Stimulated activated memory B cell treated with anti-CD40 and anti-IgM and Interleukin-4, amounts not matched to agents 10 μg/mL and 1 μg/mL and 100 μg/mL, for 72 hours (primary cell): Measurements from ENCODE around the gene OSBPL10.

Experiments used
- ATAC-seq: fragments of 150-1000 bp; cut with Tn5 transposase; 2 replicates; pipeline ENCODE4 v1.10.0; 2021
- H3K27ac Mint-ChIP-seq: one replicate; pipeline ENCODE4 v1.8.0; 2022; ENCODE audit warnings: mild to moderate bottlenecking, mixed read lengths
- H3K27me3 Mint-ChIP-seq: one replicate; pipeline ENCODE4 v1.8.0; 2022; ENCODE audit warnings: mixed read lengths
- H3K36me3 Mint-ChIP-seq: one replicate; pipeline ENCODE4 v1.8.0; 2022; ENCODE audit warnings: mixed read lengths
- H3K4me1 Mint-ChIP-seq: one replicate; pipeline ENCODE4 v1.8.0; 2022; ENCODE audit warnings: mixed read lengths
- H3K4me3 Mint-ChIP-seq: one replicate; pipeline ENCODE4 v1.8.0; 2022; ENCODE audit warnings: mild to moderate bottlenecking, moderate library complexity, mixed read lengths
- H3K9me3 Mint-ChIP-seq: one replicate; pipeline ENCODE4 v1.8.0; 2022; ENCODE audit warnings: mixed read lengths

OSBPL10 gene

DNA sequence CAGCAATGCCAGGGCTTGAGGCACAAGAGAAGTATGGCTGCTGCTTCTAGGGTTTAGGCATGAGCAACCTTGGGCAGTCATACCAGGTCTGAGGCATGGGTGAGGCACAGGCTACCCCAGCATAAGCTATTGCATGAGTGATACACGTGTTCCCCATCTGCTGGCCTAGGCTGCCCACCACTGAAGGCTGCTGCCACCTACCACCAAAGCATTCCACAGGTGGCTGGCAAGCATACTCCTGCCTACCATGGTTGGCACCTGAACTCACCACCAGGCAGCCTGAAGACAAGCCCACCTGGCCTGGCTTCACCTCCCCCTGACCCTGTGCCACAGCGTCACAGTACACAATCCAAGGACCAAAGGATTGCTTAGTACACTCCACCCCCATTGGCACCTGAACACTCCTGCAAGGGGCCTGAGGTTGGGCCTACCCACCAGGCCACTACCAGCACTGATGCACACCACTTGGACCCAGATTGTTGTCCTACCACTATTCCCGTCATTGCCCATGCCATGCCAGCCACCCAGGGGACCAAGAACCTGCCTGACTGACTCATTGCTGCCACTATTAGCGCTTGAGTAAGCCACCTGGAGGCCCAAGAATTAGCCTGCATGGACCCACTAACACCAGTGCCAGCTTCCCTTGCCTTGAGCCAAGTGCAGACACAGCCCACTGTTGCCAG is 332.6 kb downstream of the OSBPL10 start:
- ATAC-seq: no peak
- peaks cover 8% of the 10 kb centered on the region for H3K4me1 Mint-ChIP-seq
- H3K9me3 Mint-ChIP-seq: peaks cover 37% of the 10 kb centered on the region
- H3K27ac Mint-ChIP-seq: no peak overlapping the region
- H3K27me3 Mint-ChIP-seq: no peaks in the 10 kb centered on the region
- peaks cover 75% of the 10 kb centered on the region for H3K36me3 Mint-ChIP-seq
- H3K4me3 Mint-ChIP-seq: no peak overlapping the region

DNA sequence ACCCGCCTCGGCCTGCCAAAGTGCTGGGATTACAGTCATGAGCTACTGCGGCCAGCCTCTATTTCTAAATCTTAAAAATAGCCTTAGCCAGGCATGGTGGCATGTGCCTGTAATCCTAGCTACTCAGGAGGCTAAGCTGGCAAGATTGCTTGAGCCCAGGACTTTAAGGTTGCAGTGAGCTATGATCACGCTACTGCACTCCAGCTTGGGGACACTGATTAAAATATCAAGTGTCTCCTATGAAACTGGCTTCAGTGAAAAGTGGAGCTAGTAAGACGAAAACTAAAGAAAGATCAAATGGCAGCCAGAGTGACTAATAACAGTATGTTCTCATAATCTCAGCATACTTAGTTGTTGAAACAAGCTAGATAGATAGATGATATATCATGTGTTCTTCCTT is 335.8 kb downstream of the OSBPL10 start:
- peaks cover 11% of the 10 kb centered on the region for H3K4me1 Mint-ChIP-seq
- peaks cover 43% of the 10 kb centered on the region for H3K36me3 Mint-ChIP-seq
- no peak overlapping the region for H3K4me3 Mint-ChIP-seq
- no peak overlapping the region for H3K27ac Mint-ChIP-seq
- H3K9me3 Mint-ChIP-seq: peaks cover 15% of the 10 kb centered on the region
- ATAC-seq: no peak
- no peaks in the 10 kb centered on the region for H3K27me3 Mint-ChIP-seq

GRCh38 chr3:31639828-31640227 is 341.2 kb downstream of the OSBPL10 start:
- no peaks in the 10 kb centered on the region for H3K9me3 Mint-ChIP-seq
- H3K4me1 Mint-ChIP-seq: peaks cover 18% of the 10 kb centered on the region
- no peak overlapping the region for H3K4me3 Mint-ChIP-seq
- H3K27ac Mint-ChIP-seq: no peak overlapping the region
- H3K27me3 Mint-ChIP-seq: no peaks in the 10 kb centered on the region
- ATAC-seq: no peak
- peaks cover 7% of the 10 kb centered on the region for H3K36me3 Mint-ChIP-seq

DNA sequence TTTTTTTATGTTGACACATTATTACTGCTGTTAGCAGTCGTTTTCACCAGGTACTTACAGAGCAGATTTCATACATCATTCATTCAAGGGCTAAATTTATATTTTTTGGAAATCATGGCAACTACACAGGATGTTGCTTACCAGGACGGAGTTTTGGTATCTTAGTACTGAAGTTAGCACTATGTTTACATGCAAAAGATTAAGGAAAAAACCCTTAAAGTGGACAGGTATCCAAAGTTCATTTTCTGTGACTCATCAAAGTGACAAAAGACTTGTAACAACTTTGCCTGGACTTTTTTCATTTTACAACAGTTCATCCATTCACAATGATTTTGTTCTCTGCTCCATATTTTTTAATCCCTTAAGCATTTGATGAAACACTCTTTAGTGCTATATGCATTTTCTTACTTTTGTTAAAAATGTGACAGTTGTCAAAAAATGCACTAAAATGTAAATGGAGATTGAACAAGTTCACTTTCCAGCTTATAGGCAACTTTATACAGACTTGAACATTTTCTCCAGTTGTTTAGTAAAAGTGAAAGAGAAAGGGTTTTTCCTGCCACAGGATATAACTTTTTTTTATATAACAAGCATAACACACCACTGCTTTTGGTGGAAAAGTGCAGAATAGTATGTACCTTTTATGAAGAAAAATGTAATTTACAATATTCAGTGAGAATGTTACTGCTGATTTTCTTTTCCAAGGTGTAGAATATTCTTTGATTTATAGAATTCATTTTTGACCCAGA is 344.2 kb downstream of the OSBPL10 start:
- Mint-ChIP-seq H3K4me3 (no peak overlapping the region), H3K4me1 (peaks cover 13% of the 10 kb centered on the region), H3K36me3 (peaks cover 24% of the 10 kb centered on the region), H3K27ac (peak overlapping the region; percentile 19), H3K9me3 (no peaks in the 10 kb centered on the region), H3K27me3 (no peaks in the 10 kb centered on the region)
- ATAC-seq: no peak

DNA sequence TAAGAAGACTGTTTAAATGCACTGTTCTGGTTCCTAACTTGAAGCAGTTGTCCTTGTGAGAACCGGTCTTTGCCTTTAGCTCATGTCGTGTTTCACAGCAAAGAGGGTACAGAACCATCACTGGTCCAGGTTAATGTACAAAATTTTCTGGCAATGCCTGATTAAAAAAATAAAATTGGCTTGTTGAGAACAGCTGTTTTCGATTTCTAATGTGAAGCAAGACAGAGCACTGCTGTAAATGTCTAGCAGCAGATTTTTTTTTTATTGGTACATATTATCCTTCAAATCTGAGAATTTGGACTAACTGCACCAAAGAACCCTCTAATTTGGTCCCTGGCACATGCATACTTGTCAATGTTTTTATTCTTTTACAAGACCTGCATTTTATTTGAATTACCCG is 345.0 kb downstream of the OSBPL10 start:
- Mint-ChIP-seq H3K27ac (peak overlapping the region; percentile 48), H3K4me1 (peaks cover 12% of the 10 kb centered on the region), H3K9me3 (no peaks in the 10 kb centered on the region), H3K36me3 (peaks cover 26% of the 10 kb centered on the region), H3K4me3 (no peak overlapping the region), H3K27me3 (no peaks in the 10 kb centered on the region)
- no peak for ATAC-seq

DNA sequence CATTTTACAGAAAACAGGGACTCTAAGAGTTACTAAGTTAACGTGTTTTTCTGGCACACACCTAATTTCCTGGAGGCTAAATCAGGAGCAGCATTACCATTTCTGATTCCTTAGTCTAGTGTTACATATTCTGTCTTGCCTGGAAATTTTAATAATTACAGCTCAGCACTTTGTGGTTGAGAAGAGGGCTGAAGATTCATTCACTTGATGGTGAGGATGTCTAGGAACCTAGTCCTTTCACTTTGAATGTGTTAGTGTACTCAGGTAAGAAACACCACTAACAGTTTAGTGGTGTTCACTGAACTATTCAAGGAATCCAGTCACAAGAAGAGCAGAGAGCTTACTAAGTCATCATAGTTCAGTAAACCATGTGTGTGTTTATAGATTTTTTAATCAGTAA is 345.5 kb downstream of the OSBPL10 start:
- Mint-ChIP-seq H3K4me3 (no peak overlapping the region), H3K4me1 (peaks cover 12% of the 10 kb centered on the region), H3K36me3 (peaks cover 29% of the 10 kb centered on the region), H3K27ac (peak overlapping the region; percentile 48), H3K9me3 (no peaks in the 10 kb centered on the region), H3K27me3 (no peaks in the 10 kb centered on the region)
- ATAC-seq: no peak

DNA sequence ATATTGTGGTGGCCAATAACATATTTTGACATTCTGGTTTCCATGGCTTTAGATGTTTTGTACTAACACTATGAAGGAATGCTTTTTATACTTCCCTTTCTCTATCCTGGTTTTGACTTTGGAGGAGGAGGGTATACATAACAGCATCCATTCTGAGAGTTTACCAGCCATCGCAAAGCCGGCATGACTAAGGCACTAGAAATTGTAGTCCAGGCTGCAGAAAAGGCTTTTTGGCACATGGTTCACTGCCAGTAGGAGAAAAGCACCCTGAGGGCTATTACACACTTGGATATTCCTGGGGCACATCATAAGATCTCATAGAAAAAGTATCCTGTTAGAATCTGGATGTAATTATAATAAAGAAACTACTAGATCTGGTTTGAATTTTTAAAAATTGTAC is 346.6 kb downstream of the OSBPL10 start:
- H3K4me1 Mint-ChIP-seq: peaks cover 12% of the 10 kb centered on the region
- H3K36me3 Mint-ChIP-seq: peaks cover 36% of the 10 kb centered on the region
- H3K9me3 Mint-ChIP-seq: no peaks in the 10 kb centered on the region
- H3K4me3 Mint-ChIP-seq: no peak overlapping the region
- ATAC-seq: no peak
- no peaks in the 10 kb centered on the region for H3K27me3 Mint-ChIP-seq
- no peak overlapping the region for H3K27ac Mint-ChIP-seq

- H3K27ac Mint-ChIP-seq: peak overlapping the region; percentile 61
- peak; percentile 64 for ATAC-seq
- H3K4me3 Mint-ChIP-seq: no peak overlapping the region
- peaks cover 47% of the 10 kb centered on the region for H3K36me3 Mint-ChIP-seq
- H3K4me1 Mint-ChIP-seq: peaks cover 17% of the 10 kb centered on the region
- no peaks in the 10 kb centered on the region for H3K9me3 Mint-ChIP-seq
- no peaks in the 10 kb centered on the region for H3K27me3 Mint-ChIP-seq
Observed at GRCh38 chr3:31629054-31629453, 352.0 kb downstream of the OSBPL10 start.

GRCh38 chr3:31625358-31625757 is 355.7 kb downstream of the OSBPL10 start:
- no peaks in the 10 kb centered on the region for H3K9me3 Mint-ChIP-seq
- H3K27ac Mint-ChIP-seq: no peak overlapping the region
- H3K4me3 Mint-ChIP-seq: no peak overlapping the region
- H3K27me3 Mint-ChIP-seq: no peaks in the 10 kb centered on the region
- peaks cover 45% of the 10 kb centered on the region for H3K4me1 Mint-ChIP-seq
- no peak for ATAC-seq
- H3K36me3 Mint-ChIP-seq: peaks cover 52% of the 10 kb centered on the region

GRCh38 chr3:31624083-31624709 is 356.9 kb downstream of the OSBPL10 start:
- peaks cover 45% of the 10 kb centered on the region for H3K4me1 Mint-ChIP-seq
- no peaks in the 10 kb centered on the region for H3K27me3 Mint-ChIP-seq
- H3K4me3 Mint-ChIP-seq: no peak overlapping the region
- no peaks in the 10 kb centered on the region for H3K9me3 Mint-ChIP-seq
- H3K27ac Mint-ChIP-seq: peak overlapping the region; percentile 25
- H3K36me3 Mint-ChIP-seq: peaks cover 53% of the 10 kb centered on the region
- ATAC-seq: no peak

GRCh38 chr3:31622636-31623288 is 358.3 kb downstream of the OSBPL10 start:
- no peak overlapping the region for H3K4me3 Mint-ChIP-seq
- no peak overlapping the region for H3K27ac Mint-ChIP-seq
- peaks cover 55% of the 10 kb centered on the region for H3K36me3 Mint-ChIP-seq
- peaks cover 35% of the 10 kb centered on the region for H3K4me1 Mint-ChIP-seq
- H3K9me3 Mint-ChIP-seq: no peaks in the 10 kb centered on the region
- ATAC-seq: no peak
- no peaks in the 10 kb centered on the region for H3K27me3 Mint-ChIP-seq

GRCh38 chr3:31621314-31621713 is 359.7 kb downstream of the OSBPL10 start:
- Mint-ChIP-seq H3K36me3 (peaks cover 50% of the 10 kb centered on the region), H3K4me1 (peaks cover 35% of the 10 kb centered on the region), H3K27ac (no peak overlapping the region), H3K27me3 (no peaks in the 10 kb centered on the region), H3K9me3 (no peaks in the 10 kb centered on the region), H3K4me3 (no peak overlapping the region)
- ATAC-seq: no peak

- Mint-ChIP-seq H3K27ac (no peak overlapping the region), H3K9me3 (no peaks in the 10 kb centered on the region), H3K4me1 (peaks cover 35% of the 10 kb centered on the region), H3K4me3 (no peak overlapping the region), H3K36me3 (peaks cover 46% of the 10 kb centered on the region), H3K27me3 (no peaks in the 10 kb centered on the region)
- no peak for ATAC-seq
Observed at GRCh38 chr3:31620656-31621055, 360.4 kb downstream of the OSBPL10 start.

- H3K36me3 Mint-ChIP-seq: peaks cover 34% of the 10 kb centered on the region
Observed at GRCh38 chr3:31616711-31617110, 364.4 kb downstream of the OSBPL10 start.

DNA sequence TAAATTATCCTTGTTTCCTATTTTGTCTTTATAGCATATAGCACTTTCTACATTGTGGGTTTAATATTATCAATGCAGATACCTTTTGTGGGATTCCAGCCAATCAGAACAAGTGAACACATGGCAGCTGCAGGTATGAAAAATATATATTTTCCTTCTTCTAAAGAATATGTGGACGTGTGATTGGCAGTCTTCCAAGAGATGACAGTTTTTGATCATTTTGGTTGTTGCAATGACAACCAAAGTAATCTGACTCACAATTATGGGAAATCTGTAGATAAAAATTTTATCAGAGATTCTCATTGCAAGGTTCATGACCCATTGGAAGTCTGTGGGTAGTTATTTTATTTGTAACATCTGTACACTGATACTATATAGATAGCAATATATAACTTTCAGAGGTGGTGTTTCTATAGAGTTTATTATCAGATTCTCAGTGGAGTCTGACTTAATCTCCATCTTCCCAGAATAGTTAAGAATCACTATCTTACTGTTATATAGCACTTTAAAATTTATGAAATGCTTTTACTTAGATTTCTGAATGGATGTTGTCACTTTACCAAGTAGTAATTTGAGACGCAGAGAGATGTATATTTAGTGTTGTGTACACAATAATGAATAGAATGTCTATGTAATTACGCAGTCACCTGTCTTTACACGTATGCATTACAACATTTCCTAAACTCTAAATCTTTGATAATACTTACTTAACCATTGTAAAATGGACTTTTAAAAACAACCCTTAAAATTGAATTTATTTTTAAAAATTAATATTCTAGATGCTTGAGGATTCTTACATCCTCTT is 365.8 kb downstream of the OSBPL10 start:
- no peak for ATAC-seq
- no peaks in the 10 kb centered on the region for H3K9me3 Mint-ChIP-seq
- H3K36me3 Mint-ChIP-seq: peaks cover 23% of the 10 kb centered on the region
- H3K27me3 Mint-ChIP-seq: no peaks in the 10 kb centered on the region
- peaks cover 17% of the 10 kb centered on the region for H3K4me1 Mint-ChIP-seq
- H3K27ac Mint-ChIP-seq: no peak overlapping the region
- no peak overlapping the region for H3K4me3 Mint-ChIP-seq

More at GRCh38 chr3:31616711-31617110, 364.4 kb downstream of the OSBPL10 start:
- no peaks in the 10 kb centered on the region for H3K9me3 Mint-ChIP-seq
- H3K27ac Mint-ChIP-seq: no peak overlapping the region
- peaks cover 20% of the 10 kb centered on the region for H3K4me1 Mint-ChIP-seq
- H3K4me3 Mint-ChIP-seq: no peak overlapping the region
- no peak for ATAC-seq
- no peaks in the 10 kb centered on the region for H3K27me3 Mint-ChIP-seq
